Spleen (tissue), 7 donors: Measurements from ENCODE around the gene ABCA13.

Source experiments
- POLR2A ChIP-seq, 3 donors: fragments of 450-650 bp; IDR thresholded peaks; one replicate each; pipeline ENCODE4 v1.5.1; 2017; ENCODE audit warnings: antibody characterized with exemption in 3 of 3, mild to moderate bottlenecking in 1 of 3
- POLR2AphosphoS5 ChIP-seq, 3 donors: sonication (generic); formaldehyde crosslinking; IDR thresholded peaks; one replicate each; pipeline ENCODE4 v1.5.1; 2017; ENCODE audit warnings: antibody characterized with exemption in 3 of 3
- TF ChIP-seq, protein P1 (sequence below), 11 experiments: fragments of 200-600 bp in 7 of 11; fragments of 450-650 bp in 4 of 11; sonication (generic) in 4 of 11; IDR thresholded peaks in 8 of 11; conservative IDR thresholded peaks in 3 of 11; 1 replicate in 7 of 11; 2 replicates in 4 of 11; pipeline versions ENCODE4 v1.4.0 to v1.8.0; 2016 to 2021; ENCODE audit warnings: antibody characterized with exemption in 11 of 11, inconsistent platforms in 4 of 11, mild to moderate bottlenecking in 1 of 11
- donor health status: DM: no; HTN: no; CAD: no; lungs with moderate emphysema.
- donor health status: DM: no; HTN: no; CAD: no.
- donor health status: DM: no; HTN: no; CAD: no.

DNA sequence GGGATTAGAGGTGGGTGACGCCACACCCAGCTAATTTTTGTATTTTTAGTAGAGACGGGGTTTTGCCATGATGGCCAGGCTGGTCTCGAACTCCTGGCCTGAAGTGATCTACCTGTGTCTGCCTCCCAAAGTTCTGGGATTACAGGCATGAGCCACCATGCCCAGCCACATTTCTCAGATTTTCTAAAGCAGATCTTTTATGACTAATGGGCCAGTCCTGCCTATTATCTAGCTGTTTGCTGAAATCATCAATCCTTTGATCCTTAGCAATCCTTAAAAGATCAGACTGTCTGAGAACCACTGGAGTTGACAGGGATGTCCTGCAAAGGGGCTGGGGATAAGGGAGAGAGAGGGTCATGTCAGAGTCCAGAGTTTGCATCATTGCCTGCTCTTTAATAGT lies 21.2 kb upstream of the ABCA13 start:
- TF ChIP-seq, protein P1, sequence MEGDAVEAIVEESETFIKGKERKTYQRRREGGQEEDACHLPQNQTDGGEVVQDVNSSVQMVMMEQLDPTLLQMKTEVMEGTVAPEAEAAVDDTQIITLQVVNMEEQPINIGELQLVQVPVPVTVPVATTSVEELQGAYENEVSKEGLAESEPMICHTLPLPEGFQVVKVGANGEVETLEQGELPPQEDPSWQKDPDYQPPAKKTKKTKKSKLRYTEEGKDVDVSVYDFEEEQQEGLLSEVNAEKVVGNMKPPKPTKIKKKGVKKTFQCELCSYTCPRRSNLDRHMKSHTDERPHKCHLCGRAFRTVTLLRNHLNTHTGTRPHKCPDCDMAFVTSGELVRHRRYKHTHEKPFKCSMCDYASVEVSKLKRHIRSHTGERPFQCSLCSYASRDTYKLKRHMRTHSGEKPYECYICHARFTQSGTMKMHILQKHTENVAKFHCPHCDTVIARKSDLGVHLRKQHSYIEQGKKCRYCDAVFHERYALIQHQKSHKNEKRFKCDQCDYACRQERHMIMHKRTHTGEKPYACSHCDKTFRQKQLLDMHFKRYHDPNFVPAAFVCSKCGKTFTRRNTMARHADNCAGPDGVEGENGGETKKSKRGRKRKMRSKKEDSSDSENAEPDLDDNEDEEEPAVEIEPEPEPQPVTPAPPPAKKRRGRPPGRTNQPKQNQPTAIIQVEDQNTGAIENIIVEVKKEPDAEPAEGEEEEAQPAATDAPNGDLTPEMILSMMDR (IDR thresholded peaks at IDR 0.05 in 8 of 11, conservative IDR thresholded peaks at IDR 0.05 in 3 of 11), result no peak
- TF ChIP-seq POLR2A (IDR thresholded peaks at IDR 0.05) (no peak), POLR2AphosphoS5 (IDR thresholded peaks at IDR 0.05) (no peak)
